Psoas muscle (tissue), 8 donors: ENCODE data around the gene NOM1. TPM values are rescaled to one million over a fixed set of nuclear protein-coding genes. Genes with fewer than 3 reads are reported as not detected.

ENCODE experiments used
- ATAC-seq, 4 donors: fragments of 200-7000 bp; cut with Tn5 transposase; one replicate each; pipeline ENCODE4 v1.9.1; 2020; ENCODE audit warnings: moderate library complexity in 3 of 4, mild to moderate bottlenecking in 2 of 4
- DNase-seq, 2 donors: peaks; one replicate each; pipeline ENCODE4 v3.0.0-alpha.2; 2020
- H3K27ac ChIP-seq: fragments of 200-600 bp; one replicate; pipeline ENCODE4 v1.8.0; 2022
- H3K27me3 ChIP-seq, 3 donors: fragments of 200-600 bp in 1 of 3; one replicate each; pipeline versions ENCODE4 v1.6.1 to v1.8.0; 2013 to 2022; ENCODE audit warnings: low read length in 2 of 3, mild to moderate bottlenecking in 2 of 3, moderate library complexity in 1 of 3; ENCODE audit not compliant: insufficient read depth in 3 of 3
- H3K36me3 ChIP-seq, 2 donors: fragments of 200-600 bp in 1 of 2; one replicate each; pipeline versions ENCODE4 v1.6.1 to v1.8.0; 2013 to 2022; ENCODE audit warnings: low read depth in 1 of 2, mild to moderate bottlenecking in 1 of 2, moderate library complexity in 1 of 2; ENCODE audit not compliant: insufficient read depth in 1 of 2
- H3K4me1 ChIP-seq: fragments of 200-600 bp; one replicate; pipeline ENCODE4 v1.8.0; 2022
- H3K4me3 ChIP-seq: fragments of 200-600 bp; one replicate; pipeline ENCODE4 v1.8.0; 2022; ENCODE audit warnings: mild to moderate bottlenecking
- H3K9me3 ChIP-seq: fragments of 200-600 bp; one replicate; pipeline ENCODE4 v1.8.0; 2022
- CTCF ChIP-seq: fragments of 200-600 bp; IDR thresholded peaks from one replicate; pipeline ENCODE4 v1.8.0; 2022; ENCODE audit warnings: antibody characterized with exemption
- WGBS, 3 donors: extraction: QIAGEN DNeasy Blood & Tissue Kit; methylation state at CpG; one replicate each; pipeline versions ENCODE4 v1.1.6 to v1.1.7; 2013; 5-methylcytosine and 5-hydroxymethylcytosine counted together
- intact Hi-C, 2 donors: fragments of 100-400 bp; cut with DNase I; formaldehyde crosslinking; loops; one replicate each; pipeline versions ENCODE4 v1.11.0 to v1.14.2; 2022
- polyA plus RNA-seq, 3 donors: library from polyadenylated mRNA; stranded (reverse); fragments of 200-250 nt; gene quantifications; one replicate each; pipeline ENCODE4 v1.2.3, GENCODE V29; 2013
- total RNA-seq, 4 donors: library from RNA; stranded (reverse); fragmentation: NEBNext Ultra II Directional in 2 of 4; extraction: Animal tissue kit (Norgen Biotek cat#: 25700) in 2 of 4; gene quantifications; one replicate each; pipeline versions ENCODE4 v1.2.1 to v1.2.4, GENCODE V29; 2021 to 2023
- donor health status: healthy with polysubstance abuse.
- donor health status: DM: no; HTN: no; CAD: no; lungs with moderate emphysema.
- donor health status: Bipolar disorder and iron deficiency.
- donor health status: healthy.
- donor health status: DM: yes; HTN: yes; CAD: no.
- donor health status: DM: no; HTN: no; CAD: no.
- donor health status: DM: no; HTN: no; CAD: no.
- donor health status: DM: yes; HTN: yes; CAD: no.

Gene NOM1
- total and polyA plus RNA-seq, 7 donors, result 8.2 to 20.5 (median 14.7) TPM

GRCh38 chr7:156943091-156944041 is 6.1 kb upstream of the NOM1 start:
- intact Hi-C loops, result no loop called here
- ATAC-seq, result peak in 3 of 4 donors; percentile 10 to 50 (median 27)

GRCh38 chr7:156944876-156945275 is 4.6 kb upstream of the NOM1 start:
- WGBS, 3 donors, result 43 to 52% (median 51%) methylated on average over 8 to 9 of the region's 9 CpGs
- Histone ChIP-seq H3K27ac (no peak overlapping the region), H3K4me1 (no peaks in the 10 kb centered on the region), H3K4me3 (no peak overlapping the region), H3K36me3 (no peaks in the 10 kb centered on the region), H3K9me3 (no peaks in the 10 kb centered on the region), H3K27me3 (peaks cover 0 to 30% (median 3%) of the 10 kb centered on the region in 3 donors)
- no peak for TF ChIP-seq CTCF
- intact Hi-C loops, result no loop called here
- DNase-seq (no peak), ATAC-seq (no peak)

More at GRCh38 chr7:156943091-156944041, 6.1 kb upstream of the NOM1 start:
- no peak for TF ChIP-seq CTCF
- WGBS, 3 donors, result 35 to 36% (median 36%) methylated on average over 34 to 36 of the region's 36 CpGs
- Histone ChIP-seq H3K27ac (no peak overlapping the region), H3K4me1 (no peaks in the 10 kb centered on the region), H3K36me3 (no peaks in the 10 kb centered on the region), H3K27me3 (peaks cover 0 to 30% (median 3%) of the 10 kb centered on the region in 3 donors), H3K4me3 (no peak overlapping the region), H3K9me3 (no peaks in the 10 kb centered on the region)
- no peak for DNase-seq

DNA sequence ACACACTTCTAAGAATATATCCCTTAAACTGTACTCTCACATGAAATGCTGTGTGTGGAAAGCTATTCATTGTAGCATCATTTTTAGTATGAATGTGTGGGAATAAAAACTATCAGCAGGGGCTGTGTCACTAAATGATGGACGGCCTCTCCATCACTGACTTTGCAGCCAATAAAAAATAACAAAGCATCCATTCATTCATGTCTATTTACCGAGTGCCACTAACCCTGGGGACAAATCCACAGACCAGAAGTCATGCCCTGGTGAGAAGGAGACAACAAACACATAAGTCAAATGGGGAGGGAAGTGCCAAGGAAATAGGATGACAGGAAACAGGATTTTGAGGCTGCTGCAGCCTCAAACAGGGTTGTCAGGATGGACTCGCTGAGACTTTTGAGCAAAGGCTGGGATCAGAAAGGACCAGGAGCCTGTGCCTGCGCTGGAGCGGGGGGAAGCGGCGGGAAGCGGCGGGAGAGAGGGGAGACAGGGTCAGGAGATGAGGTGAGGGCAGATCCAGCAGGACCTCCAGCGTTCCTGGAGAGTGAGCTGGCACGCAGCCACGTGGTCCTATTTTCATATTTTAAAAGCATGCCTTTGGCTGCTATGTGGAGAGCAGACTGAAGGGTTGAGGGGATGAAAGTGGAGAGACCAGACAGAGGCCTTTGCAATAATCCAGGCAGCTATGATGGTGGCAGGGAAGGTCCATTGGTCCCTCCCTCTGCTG is 2.2 kb upstream of the NOM1 start:
- no peak for ATAC-seq
- intact Hi-C loops, result no loop called here

GRCh38 chr7:156948361-156948760 is 1.2 kb upstream of the NOM1 start:
- Histone ChIP-seq H3K27ac (no peak overlapping the region), H3K4me3 (peak overlapping the region; percentile 97), H3K9me3 (no peaks in the 10 kb centered on the region), H3K4me1 (peaks cover 19% of the 10 kb centered on the region), H3K27me3 (peaks cover 0 to 20% (median 3%) of the 10 kb centered on the region in 3 donors), H3K36me3 (peaks cover 4 to 16% of the 10 kb centered on the region in 2 donors)
- ATAC-seq (no peak), DNase-seq (no peak)
- 90 to 95% (median 94%) methylated on average over 12 of the region's 12 CpGs for WGBS, 3 donors
- no peak for TF ChIP-seq CTCF
- intact Hi-C loops, result loop anchor here in 1 of 2 donors (2.0 kb wide), 1 partner anchor 54 kb away; no protein-coding TSS in a partner anchor

More for the DNA sequence above, 2.2 kb upstream of the NOM1 start:
- H3K4me3 ChIP-seq, result no peak overlapping the region
- no peak overlapping the region for H3K27ac ChIP-seq
- H3K9me3 ChIP-seq, result no peaks in the 10 kb centered on the region
- peaks cover under 1 to 5% of the 10 kb centered on the region in 2 donors for H3K36me3 ChIP-seq
- 55 to 67% (median 60%) methylated on average over 10 to 12 of the region's 12 CpGs for WGBS, 3 donors
- no peak for TF ChIP-seq CTCF
- H3K27me3 ChIP-seq, result peaks cover 0 to 30% (median 3%) of the 10 kb centered on the region in 3 donors
- peaks cover 18% of the 10 kb centered on the region for H3K4me1 ChIP-seq
- DNase-seq, result no peak
